HEK293 (cell line): Measurements from ENCODE around the gene KIRREL1.

ENCODE experiments used
- CTCF ChIA-PET: fragments of 350-600 bp; formaldehyde crosslinking; extraction: SDS; loops from one replicate; lab custom pipeline; 2021; ENCODE audit warnings: antibody characterized with exemption; lab: Yijun Ruan, JAX
- POLR2A ChIA-PET: fragments of 300-600 bp; formaldehyde crosslinking; extraction: SDS; loops from one replicate; lab custom pipeline; 2020; ENCODE audit warnings: antibody characterized with exemption, inconsistent platforms; lab: Yijun Ruan, JAX
- H3K27ac ChIP-seq: fragments of 200-500 bp; sonication (Bioruptor generic); 2 replicates; pipeline ENCODE4 v1.5.1; 2014; ENCODE audit warnings: low read depth, low read length, control low read depth, inconsistent platforms; ENCODE audit errors: extremely low read depth
- H3K36me3 ChIP-seq, 2 experiments: fragments of 200-500 bp in 1 of 2; sonication (Bioruptor generic) in 1 of 2; 1 replicate in 1 of 2; 2 replicates in 1 of 2; pipeline ENCODE4 v1.5.1; 2014 to 2017; ENCODE audit warnings: inconsistent platforms in 2 of 2, low read length in 2 of 2; ENCODE audit not compliant: control insufficient read depth in 2 of 2, insufficient read depth in 1 of 2
- H3K4me1 ChIP-seq: fragments of 200-500 bp; sonication (Bioruptor generic); 2 replicates; pipeline ENCODE4 v1.5.1; 2014; ENCODE audit warnings: mild to moderate bottlenecking, low read length, inconsistent platforms; ENCODE audit not compliant: control insufficient read depth, insufficient read depth
- H3K4me3 ChIP-seq: 2 replicates; pipeline ENCODE4 v1.5.1; 2011; ENCODE audit warnings: low read depth, mild to moderate bottlenecking, control low read depth, low read length, moderate library complexity
- H3K9me3 ChIP-seq: fragments of 200-500 bp; sonication (Bioruptor generic); 2 replicates; pipeline ENCODE4 v1.5.1; 2014; ENCODE audit warnings: low read depth, low read length, inconsistent platforms; ENCODE audit not compliant: control insufficient read depth, insufficient read depth
- EGR2 ChIP-seq: fragments of 450-650 bp; formaldehyde crosslinking; IDR thresholded peaks from 2 replicates; pipeline ENCODE4 v1.5.1; 2016; ENCODE audit warnings: low read depth, missing biosample characterization, missing genetic modification characterization
- KLF9 ChIP-seq: fragments of 450-650 bp; formaldehyde crosslinking; IDR thresholded peaks from 2 replicates; pipeline ENCODE4 v1.5.1; 2016; ENCODE audit warnings: missing biosample characterization, missing genetic modification characterization, low read depth
- PRDM6 ChIP-seq: fragments of 450-650 bp; formaldehyde crosslinking; IDR thresholded peaks from 2 replicates; pipeline ENCODE4 v1.5.1; 2017; ENCODE audit warnings: missing biosample characterization, missing genetic modification characterization
- YY2 ChIP-seq: fragments of 450-650 bp; formaldehyde crosslinking; IDR thresholded peaks from 2 replicates; pipeline ENCODE4 v1.5.1; 2016; ENCODE audit warnings: missing biosample characterization, missing genetic modification characterization
- ZBTB1 ChIP-seq: fragments of 450-650 bp; formaldehyde crosslinking; IDR thresholded peaks from 2 replicates; pipeline ENCODE4 v1.5.1; 2016; ENCODE audit warnings: missing biosample characterization, missing genetic modification characterization
- ZFHX2 ChIP-seq: fragments of 450-650 bp; formaldehyde crosslinking; conservative IDR thresholded peaks from 2 replicates; pipeline ENCODE4 v1.5.1; 2016; ENCODE audit warnings: missing biosample characterization, missing genetic modification characterization
- ZNF148 ChIP-seq: fragments of 450-650 bp; formaldehyde crosslinking; IDR thresholded peaks from 2 replicates; pipeline ENCODE4 v1.5.0; 2017; ENCODE audit warnings: missing biosample characterization, missing genetic modification characterization, borderline replicate concordance
- ZNF175 ChIP-seq: fragments of 450-650 bp; formaldehyde crosslinking; IDR thresholded peaks from 2 replicates; pipeline ENCODE4 v1.5.1; 2016; ENCODE audit warnings: missing biosample characterization, missing genetic modification characterization
- ZNF19 ChIP-seq: fragments of 450-650 bp; formaldehyde crosslinking; IDR thresholded peaks from 2 replicates; pipeline ENCODE4; 2016; ENCODE audit warnings: missing biosample characterization, missing genetic modification characterization, low read depth
- ZNF214 ChIP-seq: fragments of 450-650 bp; formaldehyde crosslinking; IDR thresholded peaks from 2 replicates; pipeline ENCODE4 v1.5.1; 2017; ENCODE audit warnings: missing biosample characterization, mild to moderate bottlenecking, missing genetic modification characterization, borderline replicate concordance
- ZNF324 ChIP-seq: fragments of 450-650 bp; formaldehyde crosslinking; IDR thresholded peaks from 2 replicates; pipeline ENCODE4 v1.5.1; 2016; ENCODE audit warnings: missing biosample characterization, missing genetic modification characterization
- ZNF404 ChIP-seq: fragments of 450-650 bp; formaldehyde crosslinking; IDR thresholded peaks from 2 replicates; pipeline ENCODE4 v1.5.1; 2017; ENCODE audit warnings: missing biosample characterization, missing genetic modification characterization
- ZNF692 ChIP-seq: fragments of 450-650 bp; formaldehyde crosslinking; IDR thresholded peaks from 2 replicates; pipeline ENCODE4 v1.5.1; 2016; ENCODE audit warnings: missing biosample characterization, missing genetic modification characterization
- ZNF76 ChIP-seq: fragments of 450-650 bp; formaldehyde crosslinking; IDR thresholded peaks from 2 replicates; pipeline ENCODE4; 2016; ENCODE audit warnings: low read depth, missing biosample characterization, missing genetic modification characterization, borderline replicate concordance
- TF ChIP-seq, protein P1 (sequence below): fragments of 450-650 bp; formaldehyde crosslinking; IDR thresholded peaks from 2 replicates; pipeline ENCODE4 v1.5.1; 2016; ENCODE audit warnings: missing biosample characterization, missing genetic modification characterization

KIRREL1 gene

DNA sequence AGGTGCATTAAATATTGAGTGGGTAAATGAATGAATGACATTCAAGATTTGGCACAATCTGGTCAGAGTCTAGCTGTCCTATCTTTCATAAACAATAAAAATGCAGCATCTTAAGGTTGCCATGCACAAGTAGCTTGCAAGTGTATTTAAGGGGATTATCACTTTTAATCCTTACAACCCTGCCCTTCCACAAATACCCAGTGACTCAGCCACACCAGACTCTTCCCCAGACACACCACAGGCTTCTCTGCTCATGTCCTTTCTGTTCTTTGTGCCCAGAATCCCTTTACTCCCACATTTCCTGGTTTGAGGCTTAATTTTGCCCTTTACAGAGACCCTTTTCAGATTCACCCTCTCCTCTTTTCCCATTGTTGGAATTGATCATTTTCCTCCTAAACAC, 59.8 kb downstream of the KIRREL1 start (continued):
- no peak for TF ChIP-seq ZNF404 (tag by site-specific recombination)
- TF ChIP-seq KLF9 (tag by site-specific recombination) = no peak
- TF ChIP-seq PRDM6 = no peak
- no peak for TF ChIP-seq ZNF76 (tag by site-specific recombination)
- TF ChIP-seq, protein P1, sequence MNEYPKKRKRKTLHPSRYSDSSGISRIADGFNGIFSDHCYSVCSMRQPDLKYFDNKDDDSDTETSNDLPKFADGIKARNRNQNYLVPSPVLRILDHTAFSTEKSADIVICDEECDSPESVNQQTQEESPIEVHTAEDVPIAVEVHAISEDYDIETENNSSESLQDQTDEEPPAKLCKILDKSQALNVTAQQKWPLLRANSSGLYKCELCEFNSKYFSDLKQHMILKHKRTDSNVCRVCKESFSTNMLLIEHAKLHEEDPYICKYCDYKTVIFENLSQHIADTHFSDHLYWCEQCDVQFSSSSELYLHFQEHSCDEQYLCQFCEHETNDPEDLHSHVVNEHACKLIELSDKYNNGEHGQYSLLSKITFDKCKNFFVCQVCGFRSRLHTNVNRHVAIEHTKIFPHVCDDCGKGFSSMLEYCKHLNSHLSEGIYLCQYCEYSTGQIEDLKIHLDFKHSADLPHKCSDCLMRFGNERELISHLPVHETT (tag by site-specific recombination) = no peak
- no peak for TF ChIP-seq YY2 (tag by site-specific recombination)
- TF ChIP-seq ZNF692 (tag by site-specific recombination) = no peak
- TF ChIP-seq ZNF148 (tag by site-specific recombination) = no peak
- no peak for TF ChIP-seq ZNF19 (tag by site-specific recombination)

- H3K36me3 ChIP-seq = no peaks in the 10 kb centered on the region
- H3K9me3 ChIP-seq = no peaks in the 10 kb centered on the region
- H3K4me1 ChIP-seq = no peaks in the 10 kb centered on the region
- TF ChIP-seq ZNF175 (tag by site-specific recombination) (no peak), ZFHX2 (tag by site-specific recombination) (peak; percentile 57), EGR2 (peak; percentile 69; the same call in 1 of the 2 replicates)
- TF ChIP-seq, all 188 proteins: peak for 2
- POLR2A ChIA-PET = no interaction called here
- Histone ChIP-seq H3K27ac (no peak overlapping the region), H3K4me3 (no peak overlapping the region)
- CTCF ChIA-PET = interaction anchor here (1.9 to 2.1 kb wide), 3 partner anchors 18 to 91 kb away, joined by 5 to 6 read pairs (median 5); no protein-coding TSS in a partner anchor
These were observed 61.3 kb downstream of the KIRREL1 start for GRCh38 chr1:158054721-158055120.

DNA sequence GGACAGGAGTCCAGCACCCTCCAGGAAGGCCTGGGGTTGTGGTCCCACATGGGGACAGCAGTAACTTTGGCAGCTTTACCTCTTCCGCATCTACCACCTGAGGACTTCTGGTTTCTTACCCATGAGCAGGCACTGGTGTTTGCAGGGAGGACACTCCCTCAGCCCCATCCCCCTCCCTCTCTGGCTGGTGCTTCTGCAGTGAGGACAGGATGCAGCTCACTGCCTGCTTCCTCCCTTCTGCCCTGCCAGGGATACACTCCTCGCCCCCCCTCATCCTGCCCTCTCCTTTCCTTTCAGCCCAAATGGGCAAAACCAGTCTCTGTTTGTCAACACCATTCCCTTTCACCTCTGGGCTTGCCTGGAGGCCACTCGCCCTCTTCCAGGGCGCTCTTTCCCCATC, 62.4 kb downstream of the KIRREL1 start:
- H3K27ac ChIP-seq = no peak overlapping the region
- TF ChIP-seq ZNF324 (tag by site-specific recombination) (no peak), ZNF214 (tag by site-specific recombination) (no peak), ZBTB1 (no peak)
- TF ChIP-seq, all 188 proteins: peak for 0
- H3K9me3 ChIP-seq = no peaks in the 10 kb centered on the region
- no peak overlapping the region for H3K4me3 ChIP-seq
- H3K36me3 ChIP-seq = no peaks in the 10 kb centered on the region
- ChIA-PET CTCF (no interaction called here), POLR2A (no interaction called here)
- no peaks in the 10 kb centered on the region for H3K4me1 ChIP-seq
